ENCODE results near the gene REP15. TPM values are rescaled to one million over a fixed set of nuclear protein-coding genes. Genes with fewer than 3 reads are reported as not detected.

REP15 gene
- total and polyA plus RNA-seq, 2 experiments from 2014 or later = 0.38 to 0.89 TPM

DNA sequence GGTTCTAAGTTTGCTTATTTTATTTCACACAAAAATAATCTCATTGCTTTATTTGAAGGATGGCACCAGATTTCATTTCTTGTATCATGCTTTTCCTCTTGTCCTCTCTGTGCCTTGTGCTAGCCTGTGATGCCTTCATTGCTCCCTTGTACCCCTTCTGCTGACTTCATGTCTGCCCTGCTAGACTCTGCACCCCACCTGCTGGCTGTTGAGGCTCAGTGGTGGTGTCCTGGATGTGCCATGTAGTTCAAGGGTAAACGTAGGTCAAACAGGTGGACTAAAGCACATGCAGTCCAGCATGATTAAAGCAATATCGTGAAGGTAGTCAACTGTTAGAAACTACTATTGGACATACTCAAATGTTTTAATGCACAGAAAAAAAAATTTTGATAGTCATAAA, 36.0 kb downstream of the REP15 start:
- H3K4me1 ChIP-seq (ENCODE audit: insufficient read depth) = no peaks in the 10 kb centered on the region
- ATAC-seq (peak; percentile 80), DNase-seq (ENCODE audit: low spot score) (peak; percentile 50)
- H3K27ac Mint-ChIP-seq = peak overlapping the region; percentile 51; the same call in 1 of the 2 replicates
- H3K4me3 ChIP-seq = no peak overlapping the region
- H3K36me3 Mint-ChIP-seq (ENCODE audit: low read depth) = peaks cover 27% of the 10 kb centered on the region
- no peak overlapping the region for H2AFZ ChIP-seq
- H3K79me2 ChIP-seq (replicated peaks; ENCODE audit: insufficient read depth) = no peaks in the 10 kb centered on the region
- H3K9me2 ChIP-seq (ENCODE audit: insufficient read depth) = no peaks in the 10 kb centered on the region
- H3K27me3 ChIP-seq (ENCODE audit: insufficient read depth) = no peaks in the 10 kb centered on the region
- H3F3A ChIP-seq (replicated peaks; ENCODE audit: low read depth) = no peaks in the 10 kb centered on the region
- no peaks in the 10 kb centered on the region for H3K9me3 Mint-ChIP-seq
- H3K27ac ChIP-seq (ENCODE audit: low read depth) = no peak overlapping the region
- H3K4me1 Mint-ChIP-seq = no peaks in the 10 kb centered on the region
- TF ChIP-seq NANOG (IDR thresholded peaks at IDR 0.05; ENCODE audit: borderline replicate concordance) (no peak), CTCF (conservative IDR thresholded peaks at IDR 0.05; ENCODE audit: low read depth in 2 of 2) (peak; percentile 47 to 61)
- TF ChIP-seq, protein P1, sequence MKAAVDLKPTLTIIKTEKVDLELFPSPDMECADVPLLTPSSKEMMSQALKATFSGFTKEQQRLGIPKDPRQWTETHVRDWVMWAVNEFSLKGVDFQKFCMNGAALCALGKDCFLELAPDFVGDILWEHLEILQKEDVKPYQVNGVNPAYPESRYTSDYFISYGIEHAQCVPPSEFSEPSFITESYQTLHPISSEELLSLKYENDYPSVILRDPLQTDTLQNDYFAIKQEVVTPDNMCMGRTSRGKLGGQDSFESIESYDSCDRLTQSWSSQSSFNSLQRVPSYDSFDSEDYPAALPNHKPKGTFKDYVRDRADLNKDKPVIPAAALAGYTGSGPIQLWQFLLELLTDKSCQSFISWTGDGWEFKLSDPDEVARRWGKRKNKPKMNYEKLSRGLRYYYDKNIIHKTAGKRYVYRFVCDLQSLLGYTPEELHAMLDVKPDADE (IDR thresholded peaks at IDR 0.05) = no peak
- no peaks in the 10 kb centered on the region for H4K20me1 ChIP-seq (replicated peaks; ENCODE audit: insufficient read depth)
- H3K4me3 Mint-ChIP-seq = no peak overlapping the region
- no peak overlapping the region for H3K4me2 ChIP-seq
- H3K27me3 Mint-ChIP-seq (ENCODE audit: insufficient read depth, low read depth, poor library complexity) = no peaks in the 10 kb centered on the region
- peaks cover 12% of the 10 kb centered on the region for H3K36me3 ChIP-seq (ENCODE audit: insufficient read depth)

DNA sequence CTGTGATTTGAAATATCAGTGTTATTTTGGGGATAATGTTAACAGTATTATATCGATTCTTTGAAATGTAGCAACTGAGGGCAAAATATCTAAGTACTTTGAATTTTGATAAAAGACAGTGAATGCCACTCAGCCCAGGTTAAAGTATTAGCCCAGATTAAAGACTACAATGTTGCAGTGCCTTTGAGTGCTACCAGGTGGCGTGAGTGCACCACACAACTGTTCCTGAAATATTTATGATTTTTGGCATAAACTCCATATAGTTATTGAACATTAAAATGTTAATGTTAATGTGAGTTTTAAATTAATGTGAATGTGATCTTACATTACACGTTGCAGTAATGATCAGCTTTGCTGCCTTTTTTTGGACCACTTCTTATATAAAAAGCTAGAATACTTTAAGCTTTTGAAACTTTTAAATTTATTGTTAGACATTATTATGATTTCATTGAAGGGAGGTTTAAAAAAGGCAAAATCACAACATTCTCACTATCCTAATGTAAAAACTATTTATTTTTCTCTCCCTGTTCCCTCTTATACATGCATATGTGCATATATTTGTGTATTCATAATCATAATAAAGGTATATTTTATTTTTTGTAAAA, 36.9 kb downstream of the REP15 start:
- H3K36me3 Mint-ChIP-seq (ENCODE audit: low read depth) = peaks cover 30% of the 10 kb centered on the region
- DNase-seq (ENCODE audit: low spot score) (peak; percentile 44), ATAC-seq (peak; percentile 46; the same call in 2 of the 3 replicates)
- Histone ChIP-seq H3K27me3 (ENCODE audit: insufficient read depth) (no peaks in the 10 kb centered on the region), H3K4me1 (ENCODE audit: insufficient read depth) (no peaks in the 10 kb centered on the region), H4K20me1 (replicated peaks; ENCODE audit: insufficient read depth) (no peaks in the 10 kb centered on the region), H3K9me2 (ENCODE audit: insufficient read depth) (no peaks in the 10 kb centered on the region), H3F3A (replicated peaks; ENCODE audit: low read depth) (no peaks in the 10 kb centered on the region), H3K79me2 (replicated peaks; ENCODE audit: insufficient read depth) (no peaks in the 10 kb centered on the region), H3K4me3 (no peak overlapping the region), H3K4me2 (no peak overlapping the region), H3K36me3 (ENCODE audit: insufficient read depth) (peaks cover 20% of the 10 kb centered on the region), H3K27ac (ENCODE audit: low read depth) (no peak overlapping the region), H2AFZ (no peak overlapping the region)
- TF ChIP-seq CTCF (conservative IDR thresholded peaks at IDR 0.05; ENCODE audit: low read depth in 2 of 2) = peak; percentile 78 to 90
- TF ChIP-seq, protein P2, sequence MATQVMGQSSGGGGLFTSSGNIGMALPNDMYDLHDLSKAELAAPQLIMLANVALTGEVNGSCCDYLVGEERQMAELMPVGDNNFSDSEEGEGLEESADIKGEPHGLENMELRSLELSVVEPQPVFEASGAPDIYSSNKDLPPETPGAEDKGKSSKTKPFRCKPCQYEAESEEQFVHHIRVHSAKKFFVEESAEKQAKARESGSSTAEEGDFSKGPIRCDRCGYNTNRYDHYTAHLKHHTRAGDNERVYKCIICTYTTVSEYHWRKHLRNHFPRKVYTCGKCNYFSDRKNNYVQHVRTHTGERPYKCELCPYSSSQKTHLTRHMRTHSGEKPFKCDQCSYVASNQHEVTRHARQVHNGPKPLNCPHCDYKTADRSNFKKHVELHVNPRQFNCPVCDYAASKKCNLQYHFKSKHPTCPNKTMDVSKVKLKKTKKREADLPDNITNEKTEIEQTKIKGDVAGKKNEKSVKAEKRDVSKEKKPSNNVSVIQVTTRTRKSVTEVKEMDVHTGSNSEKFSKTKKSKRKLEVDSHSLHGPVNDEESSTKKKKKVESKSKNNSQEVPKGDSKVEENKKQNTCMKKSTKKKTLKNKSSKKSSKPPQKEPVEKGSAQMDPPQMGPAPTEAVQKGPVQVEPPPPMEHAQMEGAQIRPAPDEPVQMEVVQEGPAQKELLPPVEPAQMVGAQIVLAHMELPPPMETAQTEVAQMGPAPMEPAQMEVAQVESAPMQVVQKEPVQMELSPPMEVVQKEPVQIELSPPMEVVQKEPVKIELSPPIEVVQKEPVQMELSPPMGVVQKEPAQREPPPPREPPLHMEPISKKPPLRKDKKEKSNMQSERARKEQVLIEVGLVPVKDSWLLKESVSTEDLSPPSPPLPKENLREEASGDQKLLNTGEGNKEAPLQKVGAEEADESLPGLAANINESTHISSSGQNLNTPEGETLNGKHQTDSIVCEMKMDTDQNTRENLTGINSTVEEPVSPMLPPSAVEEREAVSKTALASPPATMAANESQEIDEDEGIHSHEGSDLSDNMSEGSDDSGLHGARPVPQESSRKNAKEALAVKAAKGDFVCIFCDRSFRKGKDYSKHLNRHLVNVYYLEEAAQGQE (IDR thresholded peaks at IDR 0.05; ENCODE audit: unreplicated experiment) = no peak
- TF ChIP-seq ZNF114 (CRISPR knock-in tag; IDR thresholded peaks at IDR 0.05) = no peak
- no peak for TF ChIP-seq EZH2 (IDR thresholded peaks at IDR 0.05; ENCODE audit: low read depth, unreplicated experiment)
- H3K4me1 Mint-ChIP-seq = no peaks in the 10 kb centered on the region
- no peaks in the 10 kb centered on the region for H3K9me3 Mint-ChIP-seq
- H3K4me3 Mint-ChIP-seq = no peak overlapping the region
- no peak overlapping the region for H3K27ac Mint-ChIP-seq
- H3K27me3 Mint-ChIP-seq (ENCODE audit: insufficient read depth, low read depth, poor library complexity) = no peaks in the 10 kb centered on the region

All from GM23338 (cell line).